HG03064 (cell line): ENCODE results near the gene SUSD6.
"Not testable (repeated sequence)": the region's sequence is repeated elsewhere in the genome, so short reads cannot be mapped to it uniquely, and the experiment has no call there.

Experiments used
- ATAC-seq: cut with Tn5 transposase; IDR thresholded peaks from one replicate; pipeline ENCODE4 v1.9.1; 2021; ENCODE audit warnings: low read depth; ENCODE audit not compliant: unreplicated experiment

SUSD6 gene

DNA sequence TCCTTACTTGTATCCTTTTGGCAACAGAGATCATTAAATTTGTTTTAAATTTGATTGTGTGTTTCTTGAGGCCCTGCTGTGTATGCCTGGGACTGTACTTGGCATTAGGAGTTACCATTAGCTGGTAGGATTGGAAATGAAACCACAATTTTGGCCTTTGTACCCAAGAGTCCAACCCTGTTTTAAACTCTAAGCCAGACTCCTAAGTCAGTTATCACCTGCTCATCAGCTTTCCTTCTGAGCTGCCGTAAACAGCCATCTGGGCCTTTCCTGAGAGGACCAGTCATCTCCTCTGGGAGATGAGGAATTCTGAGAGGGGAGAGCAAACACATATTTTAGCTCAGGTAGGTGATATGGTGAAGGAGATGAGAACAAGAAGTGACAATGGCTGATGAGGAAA is 81.2 kb downstream of the SUSD6 start:
- ATAC-seq: no peak

DNA sequence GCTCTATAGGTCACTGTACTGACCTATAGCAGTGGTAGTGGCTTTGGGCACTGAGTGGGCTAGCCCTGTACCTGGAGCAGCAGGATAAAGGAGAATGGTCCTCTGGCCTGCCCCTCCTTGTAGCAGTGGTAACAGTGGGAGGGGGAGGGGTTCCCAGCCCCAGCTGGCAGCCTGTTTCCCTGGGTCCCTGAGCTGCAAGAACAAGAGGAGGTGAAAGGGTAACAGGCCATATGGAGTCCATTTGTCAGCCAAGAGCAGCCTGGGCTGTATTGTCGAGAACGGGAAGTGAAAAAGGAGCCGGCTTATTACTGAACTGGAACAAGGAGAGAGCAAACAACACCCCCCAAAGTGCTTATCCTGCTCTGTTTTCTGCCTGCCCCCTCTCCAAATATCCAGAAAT is 81.7 kb downstream of the SUSD6 start:
- ATAC-seq: no peak

DNA sequence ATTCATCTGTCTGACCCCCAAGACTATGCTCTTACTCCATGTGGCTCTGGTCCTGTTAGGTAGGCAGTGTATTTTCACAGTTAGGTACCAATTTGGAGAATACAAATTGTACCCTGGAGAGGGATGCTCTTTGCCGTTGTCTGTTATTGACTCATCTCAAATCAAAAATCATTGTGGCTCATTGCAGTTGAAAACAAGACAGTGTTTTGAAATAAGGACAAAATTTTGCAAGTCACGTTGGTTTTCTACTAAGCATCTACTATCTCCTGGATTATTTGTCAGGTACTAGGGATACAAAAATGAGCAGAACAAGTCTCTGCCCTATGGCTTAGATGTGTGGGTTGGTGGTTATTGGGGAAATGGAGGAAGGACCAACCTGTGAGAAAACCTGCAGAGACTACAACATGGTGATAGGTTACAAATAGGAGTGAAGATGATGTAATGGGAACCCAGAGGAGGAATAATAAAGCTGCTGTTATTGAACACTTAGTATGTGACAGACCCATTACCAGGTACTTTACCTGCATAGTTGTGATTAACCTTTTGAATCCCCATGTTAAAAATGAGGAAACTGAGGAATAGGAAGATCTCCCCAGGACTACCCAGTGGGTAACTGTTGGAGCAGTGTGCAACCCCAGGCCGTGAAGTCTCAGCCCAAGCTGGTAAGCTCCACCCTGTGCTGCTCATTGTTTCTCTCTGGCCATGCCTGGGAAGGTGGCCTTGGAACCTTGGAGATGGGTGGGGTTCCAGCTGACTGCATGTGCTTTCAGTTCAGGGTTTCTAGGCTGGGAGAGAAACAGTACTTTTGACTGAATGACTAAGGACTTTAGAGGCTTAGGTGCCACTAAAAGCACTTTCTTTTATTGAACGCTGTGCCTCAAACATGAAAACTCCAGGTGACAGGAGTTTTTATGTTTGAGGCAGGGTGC is 82.7 kb downstream of the SUSD6 start:
- no peak for ATAC-seq

DNA sequence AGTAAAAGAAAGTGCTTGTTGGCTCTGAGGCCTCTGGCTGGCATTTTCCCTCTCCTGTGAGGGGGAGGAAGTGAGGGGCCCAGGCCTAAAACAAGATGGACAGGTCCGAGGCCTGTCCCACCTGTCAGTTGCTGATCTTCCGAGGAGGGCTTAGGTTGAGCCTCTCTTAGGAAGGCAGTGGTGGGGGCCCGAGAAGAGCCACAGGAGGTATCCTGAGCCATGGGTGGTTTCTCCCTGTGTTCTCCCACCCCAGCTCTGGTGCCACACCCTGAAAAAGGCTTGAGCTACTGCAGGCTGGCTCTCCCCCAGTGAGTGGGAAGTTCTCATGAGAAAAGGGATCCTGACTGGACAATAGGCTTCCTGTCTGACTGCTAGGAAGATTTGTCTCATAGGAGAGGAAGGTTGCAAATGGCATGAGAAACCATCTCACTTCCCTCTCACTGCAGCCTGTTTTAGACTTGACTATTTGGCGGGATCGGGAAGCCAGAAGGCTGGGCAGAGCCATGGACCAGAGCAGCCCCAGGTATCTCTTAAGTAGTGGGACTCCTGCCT is 83.4 kb downstream of the SUSD6 start:
- ATAC-seq: no peak

DNA sequence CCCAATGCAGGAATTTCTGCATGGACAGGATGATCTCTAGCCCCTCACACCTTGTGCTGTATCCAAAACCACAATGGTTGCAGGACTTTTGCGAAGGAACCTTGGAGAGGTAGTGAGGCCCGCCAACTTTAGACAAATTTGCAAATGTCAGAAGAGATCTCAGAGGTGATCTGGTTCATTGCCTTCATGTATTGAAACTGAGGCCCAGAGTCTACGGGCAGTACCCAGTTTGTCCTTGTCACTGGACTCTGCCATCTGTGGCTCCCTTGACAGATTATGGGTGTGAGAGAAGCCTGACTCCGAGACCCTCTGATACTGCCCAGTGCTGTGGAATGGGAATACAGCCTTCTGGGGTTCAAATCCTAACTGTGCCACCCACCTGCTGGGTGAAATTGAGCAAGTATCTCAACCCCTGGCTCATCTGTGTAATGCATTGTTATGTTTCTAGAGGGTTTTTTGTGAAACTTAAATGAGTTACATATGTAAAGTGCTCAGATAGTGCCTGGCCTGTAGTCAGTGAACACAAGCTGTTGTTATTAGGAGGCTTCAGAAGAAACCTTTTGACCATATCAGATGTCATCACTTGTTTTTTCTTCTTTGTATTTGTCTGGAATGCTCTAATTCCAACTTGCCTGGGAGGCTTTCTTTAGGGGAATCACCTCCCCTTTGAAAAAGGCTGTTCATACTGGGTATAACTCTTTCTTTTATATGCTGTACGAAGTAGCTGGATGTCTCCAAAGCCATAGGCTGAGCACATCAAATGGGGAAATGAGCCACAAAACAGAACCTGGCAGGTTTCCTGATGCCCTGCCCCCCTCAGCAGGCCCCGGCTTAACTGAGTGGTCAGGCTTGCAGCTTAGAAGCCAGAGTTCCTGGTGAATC is 84.2 kb downstream of the SUSD6 start:
- ATAC-seq: no peak

DNA sequence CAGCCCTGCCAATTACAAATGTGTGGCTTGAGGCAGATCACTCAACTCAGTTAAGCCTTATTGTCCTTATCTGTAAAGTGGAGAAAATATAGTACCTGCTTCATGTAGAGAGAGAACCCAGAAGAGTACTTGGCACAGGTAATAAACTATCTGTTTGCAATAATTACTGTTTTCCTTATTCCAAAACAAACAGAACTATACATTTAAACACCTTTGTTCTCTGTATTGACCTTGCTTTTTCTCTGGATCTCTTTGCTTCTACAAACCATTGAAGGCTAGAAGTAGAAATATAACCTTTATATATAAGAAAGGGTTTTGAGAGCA is 84.8 kb downstream of the SUSD6 start:
- ATAC-seq: no peak

DNA sequence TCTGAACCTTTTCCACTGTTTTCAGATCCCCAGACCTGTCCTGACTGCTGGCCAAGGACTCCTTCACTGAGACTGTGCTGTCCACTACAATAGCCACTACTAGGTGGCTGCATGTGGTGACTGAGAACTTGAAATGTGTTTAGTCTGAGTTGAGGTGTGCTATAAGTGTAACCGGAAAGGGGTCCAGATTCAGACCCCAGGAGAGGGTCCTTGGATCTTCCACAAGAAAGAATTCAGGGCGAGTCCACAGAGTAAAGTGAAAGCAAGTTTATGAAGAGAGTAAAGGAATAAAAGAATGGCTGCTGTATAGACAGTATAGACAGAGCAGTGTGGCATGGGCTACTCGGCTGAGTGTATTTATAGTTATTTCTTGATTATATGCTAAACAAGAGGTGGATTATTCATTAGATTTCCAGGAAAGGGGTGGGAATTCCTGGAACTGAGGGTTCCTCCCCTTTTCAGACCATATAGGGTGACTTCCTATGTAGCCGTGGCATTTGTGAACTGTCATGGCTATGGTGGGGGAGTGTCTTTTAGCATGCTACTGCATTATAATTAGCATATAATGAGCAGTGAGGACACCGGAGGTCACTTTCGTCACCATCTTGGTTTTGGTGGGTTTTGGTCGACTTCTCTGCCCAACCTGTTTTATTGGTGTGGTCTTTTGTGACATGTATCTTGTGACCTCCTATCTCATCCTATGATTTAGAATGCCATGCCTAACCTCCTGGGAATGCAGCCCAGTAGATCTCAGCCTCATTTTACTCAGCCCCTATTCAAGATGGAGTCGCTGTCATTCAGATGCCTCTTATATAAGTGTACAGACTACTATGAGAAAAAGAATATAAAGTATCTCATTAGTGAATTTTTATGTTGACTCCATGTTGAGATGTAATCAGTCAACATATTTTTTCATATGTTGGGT is 85.5 kb downstream of the SUSD6 start:
- no peak for ATAC-seq

DNA sequence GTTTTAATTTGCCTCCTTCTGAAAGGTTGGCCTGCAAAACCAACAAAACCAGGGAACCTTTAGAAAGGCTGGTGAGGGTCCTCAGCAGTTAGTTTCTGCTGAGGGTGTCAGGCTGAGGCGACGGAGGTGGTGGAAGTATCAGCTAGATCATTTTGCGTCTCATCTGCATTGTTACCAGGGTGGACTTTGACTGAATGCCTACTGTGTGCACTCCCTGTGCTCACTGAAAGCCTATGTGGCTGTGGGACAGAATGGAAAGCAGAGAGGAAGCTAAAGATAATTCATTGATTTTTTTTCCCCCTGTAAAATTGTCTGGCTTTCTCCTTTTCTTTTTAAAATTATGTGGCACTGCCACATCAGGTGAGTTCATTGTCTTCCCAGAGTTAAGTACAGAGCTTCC is 87.2 kb downstream of the SUSD6 start:
- ATAC-seq: no peak

DNA sequence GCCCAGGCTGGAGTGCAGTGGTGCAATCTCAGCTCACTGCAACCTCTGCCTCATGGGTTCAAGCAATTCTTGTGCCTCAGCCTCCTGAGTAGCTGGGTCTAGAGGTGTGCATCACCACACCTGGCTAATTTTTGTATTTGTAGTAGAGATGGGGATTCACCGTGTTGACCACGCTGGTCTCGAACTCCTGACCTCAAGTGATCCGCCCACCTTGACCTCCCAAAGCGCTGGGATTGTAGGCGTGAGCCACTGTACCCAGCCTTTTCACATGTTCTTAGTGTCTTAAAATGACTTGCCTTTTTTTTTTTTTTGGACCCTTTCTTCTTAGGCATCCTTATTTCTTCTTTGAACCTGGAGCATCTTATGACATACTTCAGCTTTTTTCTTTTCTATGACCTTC is 87.8 kb downstream of the SUSD6 start:
- not testable (repeated sequence) for ATAC-seq

DNA sequence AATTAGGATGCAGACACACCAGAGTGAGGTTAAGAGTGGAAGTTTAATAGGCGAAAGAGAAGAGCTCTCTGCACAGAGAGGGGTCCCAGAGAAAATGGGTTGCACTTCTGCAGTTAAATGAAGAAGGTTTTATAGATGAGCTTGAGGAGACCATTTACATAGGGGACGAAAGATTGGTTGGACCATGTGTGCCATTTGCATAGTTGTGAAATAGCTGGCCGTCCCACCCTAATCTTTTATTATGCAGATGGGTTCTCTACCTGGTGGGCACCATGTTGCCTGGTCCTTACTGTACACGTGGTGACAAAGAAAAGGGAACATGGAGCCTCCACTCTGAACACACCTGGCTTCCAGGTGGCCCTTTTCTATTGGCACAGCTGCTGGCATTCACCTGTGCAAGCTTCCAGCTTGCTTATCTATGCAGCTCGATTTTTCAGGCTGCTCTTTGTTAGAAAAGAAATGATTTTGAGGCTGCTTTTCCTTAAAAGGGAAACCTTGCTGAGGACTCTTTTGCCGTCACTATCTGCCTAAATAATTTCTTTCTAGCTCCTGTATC is 88.4 kb downstream of the SUSD6 start:
- no peak for ATAC-seq

DNA sequence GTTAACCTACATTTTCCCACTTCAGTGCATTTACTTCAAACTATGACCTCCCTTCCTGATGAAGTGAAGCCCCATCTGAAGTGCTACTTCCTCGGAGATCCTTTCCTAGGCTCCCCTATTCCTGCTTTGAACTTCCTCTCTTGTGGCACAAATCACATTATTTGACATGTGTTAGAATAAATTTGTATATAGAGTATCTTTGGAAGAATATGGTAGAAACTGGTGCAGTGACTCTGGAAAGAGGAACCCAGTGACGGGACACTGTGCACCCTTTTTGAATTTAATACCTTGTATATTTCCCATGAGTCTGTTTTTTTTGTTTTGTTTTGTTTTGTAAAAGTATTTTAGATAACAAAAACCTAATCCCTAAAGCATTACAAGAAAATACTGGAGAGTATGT is 89.2 kb downstream of the SUSD6 start:
- ATAC-seq: no peak

DNA sequence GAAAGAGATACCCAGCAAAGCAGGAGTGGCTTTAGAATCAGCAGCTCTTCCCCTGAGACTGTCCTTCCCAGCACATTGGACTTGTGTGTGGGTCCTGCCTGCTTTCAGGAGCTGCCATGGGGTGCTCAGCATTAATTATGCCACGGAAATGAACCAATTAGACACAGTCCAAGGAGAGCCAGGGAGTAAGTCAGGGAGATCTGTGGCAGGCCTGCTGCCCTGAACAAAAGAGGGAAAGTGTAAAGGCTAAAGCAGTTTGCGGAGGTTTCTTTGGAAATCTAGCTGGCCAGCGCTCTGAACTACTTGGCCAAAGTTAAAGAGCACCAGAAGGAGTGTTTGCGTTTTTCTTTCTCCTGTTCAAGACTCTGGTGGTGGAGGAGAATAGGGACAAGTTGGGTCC is 89.9 kb downstream of the SUSD6 start:
- no peak for ATAC-seq

DNA sequence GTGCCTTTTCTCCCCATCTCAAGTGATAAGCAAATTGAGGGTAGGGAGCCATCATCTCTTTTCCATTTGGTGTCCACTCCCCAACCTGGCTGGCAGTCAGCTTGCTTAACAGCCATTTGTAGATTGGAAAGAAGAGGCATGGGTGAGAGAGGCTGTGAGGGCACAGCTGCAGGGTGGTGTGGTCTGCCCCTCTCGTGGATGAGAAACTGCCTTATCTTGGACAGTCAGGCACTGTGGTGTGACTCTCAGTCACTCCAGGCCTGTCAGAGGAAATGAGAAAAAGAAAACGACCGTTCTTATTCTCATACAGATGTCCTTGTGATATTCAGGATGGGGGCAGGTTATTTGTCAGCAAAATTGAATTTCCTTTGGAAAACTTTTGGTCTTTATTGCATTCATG is 90.5 kb downstream of the SUSD6 start:
- peak; percentile 74 for ATAC-seq

DNA sequence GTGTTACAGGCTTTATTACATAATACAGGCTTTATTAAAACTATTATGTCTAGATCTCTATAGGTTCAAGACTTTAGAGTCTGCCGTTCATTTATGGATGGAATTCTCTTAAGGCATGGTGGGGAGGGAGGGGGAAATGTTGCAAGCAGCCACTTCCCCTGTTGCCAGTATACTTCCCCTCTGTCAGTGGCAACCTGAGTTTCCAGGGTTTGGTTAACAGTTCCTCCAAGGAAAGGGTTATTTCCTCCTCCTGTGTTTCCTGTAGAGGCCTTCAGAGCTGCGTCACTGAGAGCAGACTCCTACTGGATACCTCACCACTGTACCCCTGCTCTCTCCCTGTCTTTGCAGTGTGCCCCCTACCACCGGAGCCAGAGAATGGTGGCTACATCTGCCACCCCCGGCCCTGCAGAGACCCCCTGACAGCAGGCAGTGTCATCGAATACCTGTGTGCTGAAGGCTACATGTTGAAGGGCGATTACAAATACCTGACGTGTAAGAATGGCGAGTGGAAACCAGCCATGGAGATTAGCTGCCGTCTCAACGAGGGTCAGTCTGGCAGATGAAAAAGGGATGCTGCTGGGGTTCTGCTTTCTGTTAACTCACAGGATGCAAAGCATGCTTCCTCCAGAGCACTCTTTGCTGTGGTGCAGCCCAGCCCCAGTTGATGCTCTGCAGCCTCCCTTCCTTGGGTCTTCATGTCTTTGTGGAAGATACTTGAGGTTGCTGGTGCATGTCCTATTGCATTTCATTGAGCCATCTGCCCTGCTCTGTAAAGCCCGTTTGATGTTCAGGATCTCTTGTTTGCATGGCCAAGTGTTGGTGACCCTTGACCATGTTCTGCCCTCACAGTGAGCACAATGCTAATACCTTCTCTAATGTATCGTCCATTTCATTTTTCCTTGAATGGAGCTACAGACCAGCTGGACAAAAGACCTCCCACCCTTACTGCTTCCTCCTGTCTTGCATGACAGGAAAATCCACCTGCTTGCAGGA is 91.9 kb downstream of the SUSD6 start:
- no peak for ATAC-seq

DNA sequence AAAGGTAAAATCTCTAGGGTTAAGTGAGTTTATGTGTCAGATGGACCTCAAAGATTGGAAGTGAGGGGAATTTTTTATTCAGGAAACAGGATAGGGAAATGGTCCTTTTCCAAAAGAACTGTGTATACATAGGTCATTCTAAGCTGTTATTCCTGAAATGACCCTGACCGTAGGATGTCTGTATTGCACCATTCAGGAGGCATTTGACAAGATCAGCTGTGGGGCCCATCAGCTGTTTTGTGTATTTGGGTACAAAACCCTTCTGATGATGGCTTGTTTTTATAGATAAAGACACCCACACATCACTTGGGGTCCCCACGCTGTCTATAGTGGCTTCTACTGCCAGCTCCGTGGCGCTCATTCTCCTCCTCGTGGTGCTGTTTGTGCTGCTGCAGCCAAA is 92.9 kb downstream of the SUSD6 start:
- no peak for ATAC-seq

DNA sequence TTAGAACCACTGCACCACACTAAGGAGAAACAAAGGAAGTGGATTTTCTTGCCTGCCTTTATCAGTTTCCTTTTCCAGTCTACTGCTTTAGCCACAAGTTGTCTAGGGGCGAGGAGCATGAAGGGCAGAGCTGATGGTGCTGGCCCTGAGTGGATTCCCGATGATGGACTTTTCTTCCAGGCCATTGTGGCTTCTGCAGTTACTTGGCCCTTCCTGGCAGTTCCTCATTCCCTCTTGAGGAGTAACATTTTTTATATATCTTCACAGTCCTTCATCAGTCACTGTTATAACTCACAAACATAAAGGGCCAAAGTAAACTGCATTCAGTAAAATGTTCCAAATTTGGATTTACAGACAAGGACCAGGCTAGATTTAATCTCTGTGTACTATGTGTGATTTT is 94.3 kb downstream of the SUSD6 start:
- ATAC-seq: no peak

DNA sequence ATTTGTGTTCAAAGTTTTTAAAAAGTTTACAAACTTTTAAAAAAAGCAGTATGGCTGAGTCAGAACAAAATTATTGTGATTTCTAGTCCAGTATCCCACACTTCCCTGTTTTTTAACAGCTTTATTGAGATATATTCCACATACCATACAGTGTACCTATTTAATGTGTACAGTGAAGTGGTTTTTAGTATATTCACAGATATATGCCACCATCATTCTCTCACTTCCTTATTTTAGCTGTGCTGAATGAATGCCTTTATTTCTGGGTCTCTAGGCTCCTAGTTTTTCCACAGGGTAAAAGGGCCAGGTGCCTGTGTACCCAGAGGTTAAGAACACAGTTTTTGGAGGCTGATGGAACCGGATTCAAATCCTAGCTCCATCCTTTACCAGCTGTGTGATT is 96.7 kb downstream of the SUSD6 start:
- no peak for ATAC-seq

DNA sequence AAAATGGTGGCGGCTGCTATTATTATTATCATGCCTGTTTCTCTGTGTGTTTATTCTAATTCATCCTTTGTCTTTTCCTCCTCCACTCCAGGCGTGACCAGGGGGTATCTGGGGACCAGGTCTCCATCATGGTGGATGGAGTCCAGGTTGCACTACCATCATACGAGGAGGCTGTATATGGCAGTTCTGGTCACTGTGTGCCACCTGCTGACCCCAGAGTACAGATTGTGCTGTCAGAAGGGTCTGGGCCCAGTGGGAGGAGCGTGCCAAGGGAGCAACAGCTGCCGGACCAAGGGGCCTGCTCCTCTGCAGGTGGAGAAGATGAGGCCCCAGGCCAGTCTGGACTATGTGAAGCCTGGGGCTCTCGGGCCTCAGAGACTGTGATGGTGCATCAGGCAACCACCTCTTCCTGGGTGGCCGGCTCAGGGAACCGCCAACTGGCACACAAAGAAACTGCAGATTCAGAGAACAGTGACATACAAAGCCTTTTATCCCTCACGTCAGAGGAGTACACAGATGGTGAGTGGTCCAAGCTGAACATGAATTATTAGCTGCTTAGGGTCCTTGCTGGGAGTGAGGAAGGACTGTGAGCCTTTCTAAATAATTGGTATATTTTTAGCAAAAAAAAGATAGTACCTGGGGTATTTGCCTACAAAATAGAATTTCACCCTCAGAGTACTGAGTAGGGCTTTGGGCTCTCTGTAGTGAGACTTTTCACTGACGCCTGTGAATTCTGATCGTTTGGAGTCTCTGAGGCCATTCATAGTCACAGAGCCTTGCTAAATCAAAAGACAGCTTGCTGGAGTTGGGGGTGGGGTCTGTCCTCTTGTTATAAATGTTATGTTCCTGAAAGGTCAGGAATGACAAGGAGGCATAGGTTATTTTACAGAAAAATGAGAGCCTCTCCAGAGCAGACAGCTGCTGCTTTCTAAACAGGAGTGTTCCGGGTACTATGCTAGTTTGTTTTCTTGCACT is 97.5 kb downstream of the SUSD6 start:
- no peak for ATAC-seq
